A204.1 (cell line): Measurements from ENCODE around the gene EEIG2.

Experiments used
- FAIRE-seq: peaks from 2 replicates; lab custom pipeline; 2012; peaks lifted over from hg19 to GRCh38; lab: Jason Lieb, UNC

Gene EEIG2

GRCh38 chr1:108585313-108585712 lies 25.4 kb downstream of the EEIG2 start:
- no peak for FAIRE-seq

- FAIRE-seq, result no peak
These were observed 30.5 kb downstream of the EEIG2 start for GRCh38 chr1:108590441-108590840.

GRCh38 chr1:108590957-108591356 lies 31.1 kb downstream of the EEIG2 start:
- FAIRE-seq, result no peak

- FAIRE-seq, result no peak
These were observed 31.6 kb downstream of the EEIG2 start for GRCh38 chr1:108591466-108591865.

- FAIRE-seq, result no peak
These were observed 32.3 kb downstream of the EEIG2 start for GRCh38 chr1:108592030-108592759.

- FAIRE-seq, result no peak
These were observed 33.5 kb downstream of the EEIG2 start for GRCh38 chr1:108593448-108593847.

- FAIRE-seq, result no peak
These were observed 35.6 kb downstream of the EEIG2 start for GRCh38 chr1:108595507-108595906.

GRCh38 chr1:108597041-108597440 lies 37.1 kb downstream of the EEIG2 start:
- no peak for FAIRE-seq

- FAIRE-seq, result no peak
These were observed 38.4 kb downstream of the EEIG2 start for GRCh38 chr1:108598340-108598739.

- no peak for FAIRE-seq
These were observed 40.6 kb downstream of the EEIG2 start for GRCh38 chr1:108600504-108600903.

GRCh38 chr1:108601708-108602410 lies 42.0 kb downstream of the EEIG2 start:
- FAIRE-seq, result no peak

- no peak for FAIRE-seq
These were observed 45.7 kb downstream of the EEIG2 start for GRCh38 chr1:108605633-108606032.

GRCh38 chr1:108606478-108606877 lies 46.6 kb downstream of the EEIG2 start:
- no peak for FAIRE-seq

GRCh38 chr1:108609483-108610049 lies 49.7 kb downstream of the EEIG2 start:
- FAIRE-seq, result no peak
